Endometrium (tissue), 2 donors: ENCODE results near the gene MAEA.
"Not testable (repeated sequence)": the region's sequence is repeated elsewhere in the genome, so short reads cannot be mapped to it uniquely, and the experiment has no call there.

Experiments
- FAIRE-seq: peaks from 2 replicates; lab custom pipeline; 2012; peaks lifted over from hg19 to GRCh38; lab: Jason Lieb, UNC
- donor health status: control.
- donor health status: control.

MAEA gene

DNA sequence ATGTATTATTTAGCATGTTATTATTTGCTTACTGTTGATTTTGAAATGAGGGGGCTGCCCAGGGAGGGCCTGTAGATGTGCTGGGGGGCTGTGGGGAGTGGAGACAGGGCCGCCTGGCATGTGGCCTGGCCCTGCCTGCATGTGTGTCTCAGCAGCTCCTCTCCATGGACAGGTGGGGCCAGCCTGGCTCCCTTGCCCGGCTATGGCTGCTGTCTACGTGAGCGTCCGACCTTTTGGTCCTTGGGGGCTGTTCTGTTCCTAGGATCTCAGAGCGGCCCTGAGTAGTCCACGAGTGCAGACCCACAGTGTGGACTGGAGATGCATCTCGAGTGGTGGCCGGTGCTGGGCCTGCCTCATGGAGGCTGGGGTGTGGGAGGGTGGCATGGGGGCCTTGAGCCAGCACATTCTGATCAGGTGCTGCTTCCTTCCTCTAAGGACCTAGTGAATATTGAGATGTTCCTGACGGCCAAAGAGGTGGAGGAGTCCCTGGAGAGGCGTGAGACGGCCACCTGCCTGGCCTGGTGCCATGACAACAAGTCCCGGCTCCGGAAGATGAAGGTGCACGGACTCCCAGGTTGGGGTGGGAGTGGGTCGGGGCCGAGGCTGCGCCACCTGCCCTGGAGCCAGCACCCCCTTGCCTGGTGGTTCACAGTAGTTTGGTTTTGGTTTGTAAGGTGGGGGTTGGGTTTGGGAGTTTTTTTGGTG lies 32.4 kb downstream of the MAEA start:
- no peak for FAIRE-seq

DNA sequence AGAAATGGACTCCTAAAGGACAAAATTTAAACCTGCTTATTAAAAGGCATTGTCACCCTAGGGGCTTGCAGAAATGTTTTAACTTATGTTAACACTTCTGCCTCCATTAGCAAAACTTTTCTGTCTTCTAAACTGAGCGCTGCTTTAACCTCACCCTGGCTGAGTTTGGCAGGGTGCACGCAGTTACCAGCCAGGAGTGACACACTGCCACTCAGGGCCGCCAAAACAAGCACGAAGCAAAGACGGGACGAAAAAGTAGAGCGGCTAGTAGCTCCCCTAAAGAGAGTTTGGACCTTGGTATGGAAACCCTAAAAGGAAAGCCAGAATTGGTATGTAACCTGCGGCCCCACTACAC lies 33.6 kb downstream of the MAEA start:
- no peak for FAIRE-seq

DNA sequence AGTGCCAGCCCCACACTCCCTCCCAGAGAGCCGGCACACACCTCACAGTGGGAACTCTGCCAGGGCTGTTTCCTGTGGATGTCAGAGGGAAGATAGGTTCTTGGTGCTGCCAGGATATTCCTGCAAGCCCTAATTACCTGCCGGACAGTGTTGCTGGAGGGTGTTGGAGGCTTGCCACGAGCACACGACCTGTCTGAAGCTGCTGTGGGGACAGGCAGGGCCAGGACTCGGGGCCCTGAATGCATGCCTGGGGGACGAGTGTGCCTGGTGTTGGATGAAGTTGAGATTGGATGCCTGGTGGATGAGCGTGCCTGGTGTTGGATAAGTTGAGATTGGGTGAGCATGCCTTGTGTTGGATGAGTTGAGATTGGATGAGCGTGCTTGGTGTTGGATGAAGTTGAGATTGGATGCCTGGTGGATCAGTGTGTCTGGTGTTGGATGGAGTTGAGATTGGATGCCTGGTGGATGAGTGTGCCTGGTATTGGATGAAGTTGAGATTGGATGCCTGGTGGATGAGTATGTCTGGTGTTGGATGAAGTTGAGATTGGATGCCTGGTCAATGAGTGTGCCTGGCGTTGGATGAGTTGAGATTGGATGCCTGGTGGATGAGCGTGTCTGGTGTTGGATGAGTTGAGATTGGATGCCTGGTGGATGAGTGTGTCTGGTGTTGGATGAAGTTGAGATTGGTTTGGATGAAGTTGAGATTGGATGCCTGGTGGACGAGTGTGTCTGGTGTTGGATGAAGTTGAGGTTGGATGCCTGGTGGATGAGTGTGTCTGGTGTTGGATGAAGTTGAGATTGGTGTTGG lies 34.1 kb downstream of the MAEA start:
- FAIRE-seq: no peak

DNA sequence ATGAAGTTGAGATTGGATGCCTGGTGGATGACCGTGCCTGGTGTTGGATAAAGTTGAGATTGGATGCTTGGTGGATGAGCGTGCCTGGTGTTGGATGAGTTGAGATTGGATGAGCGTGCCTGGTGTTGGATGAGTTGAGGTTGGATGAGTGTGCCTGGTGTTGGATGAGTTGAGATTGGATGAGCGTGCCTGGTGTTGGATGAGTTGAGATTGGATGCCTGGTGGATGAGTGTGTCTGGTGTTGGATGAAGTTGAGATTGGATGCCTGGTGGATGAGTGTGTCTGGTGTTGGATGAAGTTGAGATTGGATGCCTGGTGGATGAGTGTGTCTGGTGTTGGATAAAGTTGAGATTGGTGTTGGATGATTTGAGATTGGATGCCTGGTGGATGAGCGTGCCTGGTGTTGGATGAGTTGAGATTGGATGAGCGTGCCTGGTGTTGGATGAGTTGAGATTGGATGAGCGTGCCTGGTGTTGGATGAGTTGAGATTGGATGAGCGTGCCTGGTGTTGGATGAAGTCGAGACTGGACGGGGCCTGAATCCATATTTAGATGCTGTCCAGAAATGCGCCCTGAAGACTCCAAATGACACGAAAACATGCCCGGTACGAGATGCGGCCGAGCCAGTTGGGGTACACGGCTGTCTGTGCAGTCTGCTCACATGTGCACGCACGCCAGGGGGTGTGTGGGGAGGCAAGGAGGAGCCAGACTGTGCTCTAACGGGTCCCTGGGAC lies 34.9 kb downstream of the MAEA start:
- not testable (repeated sequence) for FAIRE-seq

DNA sequence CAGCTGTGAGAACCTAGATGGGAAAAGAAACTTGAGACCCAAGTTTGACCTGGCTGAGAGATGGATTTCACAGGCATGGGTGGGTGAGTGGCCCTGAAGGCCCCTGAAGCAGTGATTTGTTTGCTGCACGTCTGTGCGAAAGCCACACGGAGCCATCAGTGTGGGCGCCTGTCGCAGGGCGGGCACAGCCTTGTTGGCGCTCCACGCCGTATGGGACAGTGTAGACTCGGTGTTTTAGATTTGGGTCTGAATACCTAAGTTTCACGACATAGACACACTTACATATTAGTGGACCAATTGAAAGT lies 35.4 kb downstream of the MAEA start:
- no peak for FAIRE-seq

DNA sequence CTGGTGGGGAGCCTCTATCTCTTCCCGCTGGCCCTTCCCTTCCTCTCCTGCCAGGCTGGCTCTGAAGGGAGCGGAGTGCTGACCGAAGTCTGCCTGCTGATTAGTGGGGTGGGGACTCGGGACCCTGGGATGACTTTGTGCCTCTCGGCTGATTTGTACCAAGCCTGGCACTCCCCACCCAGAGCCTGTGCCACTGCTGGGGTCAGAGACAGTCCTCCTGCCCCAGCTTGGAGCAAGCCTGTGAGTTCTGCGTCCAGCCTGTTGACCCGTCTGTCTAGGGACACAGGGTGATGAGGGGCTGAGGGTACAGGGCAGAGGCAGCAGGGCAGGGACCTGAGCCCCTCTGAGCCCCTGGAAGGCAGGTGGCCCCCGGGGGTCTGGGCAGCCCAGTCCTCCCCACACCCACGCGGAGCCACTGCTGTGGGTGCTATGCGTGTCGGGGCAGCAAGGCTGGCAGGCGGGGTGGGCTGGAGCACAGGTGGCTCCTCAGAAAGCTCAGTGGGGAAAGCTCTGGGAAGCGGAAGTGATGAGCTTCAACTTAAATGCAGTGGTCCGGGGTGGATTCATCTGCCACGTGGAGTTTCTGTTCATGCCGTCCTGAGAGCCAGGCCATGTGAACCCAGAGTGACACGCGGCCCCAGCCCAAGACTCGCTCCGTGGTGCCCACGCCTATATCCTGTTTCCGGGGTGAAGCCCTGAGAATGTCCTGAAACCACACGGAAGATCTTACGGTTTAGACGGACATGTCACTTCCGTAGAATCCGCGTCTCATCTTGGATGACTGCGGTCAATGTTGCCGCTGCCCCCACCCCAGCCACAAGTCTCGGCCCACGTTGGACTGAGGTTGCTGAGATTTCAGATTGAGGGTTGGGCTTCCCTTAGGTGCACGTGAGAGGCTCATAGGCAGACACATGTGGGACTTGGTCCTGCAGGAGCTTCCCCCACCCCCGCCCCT lies 36.3 kb downstream of the MAEA start:
- no peak for FAIRE-seq

DNA sequence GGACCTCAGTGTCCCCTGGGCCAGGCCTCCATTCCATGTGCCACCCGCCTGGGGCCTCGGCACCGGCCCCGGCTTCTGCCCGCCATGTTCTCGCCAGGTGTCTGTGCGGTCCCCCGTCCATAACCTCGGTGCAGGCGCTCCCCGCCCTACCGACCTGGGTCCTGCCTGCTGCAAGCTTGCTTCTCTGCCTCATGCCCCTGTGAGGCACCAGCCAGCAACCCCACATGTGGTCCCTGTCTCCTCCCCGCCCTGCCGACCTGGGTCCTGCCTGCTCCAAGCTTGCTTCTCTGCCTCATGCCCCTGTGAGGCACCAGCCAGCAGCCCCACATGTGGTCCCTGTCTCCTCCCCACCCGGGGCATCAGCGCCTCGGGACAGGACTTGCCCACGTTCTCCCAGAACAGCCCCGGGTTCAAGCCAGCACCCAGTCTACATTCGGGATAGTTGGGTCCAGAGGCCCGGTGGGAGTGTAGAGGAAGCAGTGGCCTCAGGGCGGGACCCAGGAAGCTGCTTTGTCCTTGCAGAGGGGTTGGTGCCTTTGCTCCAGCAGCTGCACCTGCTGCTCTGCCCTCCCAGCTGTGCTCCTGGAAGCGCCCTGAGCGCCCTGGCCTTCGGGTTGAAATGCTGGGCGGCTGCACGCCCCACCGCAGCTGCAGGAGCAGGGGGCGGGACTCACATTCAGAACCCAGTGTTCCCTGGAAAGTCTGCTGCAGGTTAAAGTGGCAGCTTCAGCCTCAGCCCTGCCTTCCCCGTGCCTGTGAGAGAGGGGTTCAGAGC lies 37.2 kb downstream of the MAEA start:
- no peak for FAIRE-seq

DNA sequence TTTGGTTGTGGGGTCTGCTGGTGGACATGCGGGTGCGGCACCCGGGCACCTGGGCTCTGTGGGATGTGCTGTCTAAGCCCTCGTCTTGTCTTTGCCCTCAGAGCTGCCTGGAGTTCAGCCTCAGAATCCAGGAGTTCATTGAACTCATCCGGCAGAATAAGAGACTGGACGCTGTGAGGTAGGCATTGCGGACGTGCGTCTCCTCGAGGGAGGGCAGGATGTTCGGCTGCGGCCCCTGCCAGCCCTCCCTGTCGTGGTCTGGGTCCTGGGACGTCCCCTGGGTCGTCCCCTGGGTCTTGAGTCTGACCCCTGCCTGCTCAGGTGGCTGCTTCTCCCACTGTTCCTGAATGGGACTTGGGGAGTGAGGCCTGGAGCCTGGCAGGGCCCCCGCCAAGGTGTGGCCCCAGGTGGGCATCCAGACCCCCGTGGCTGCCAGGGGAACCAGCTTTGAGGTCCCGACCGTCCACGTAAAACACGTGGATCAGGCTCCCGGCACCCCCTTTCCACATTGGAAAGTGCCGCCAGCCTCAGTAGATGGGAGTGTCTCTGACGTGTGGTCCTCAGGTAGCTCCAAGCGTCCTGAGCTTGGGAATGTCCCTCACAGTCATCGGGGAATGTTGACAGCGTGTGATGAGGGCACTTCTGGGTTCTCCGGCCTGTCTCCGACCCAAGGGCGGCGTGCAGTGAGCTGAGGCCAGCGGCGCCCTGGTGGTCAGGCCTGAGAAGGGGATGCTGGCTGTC lies 38.0 kb downstream of the MAEA start:
- FAIRE-seq: no peak

DNA sequence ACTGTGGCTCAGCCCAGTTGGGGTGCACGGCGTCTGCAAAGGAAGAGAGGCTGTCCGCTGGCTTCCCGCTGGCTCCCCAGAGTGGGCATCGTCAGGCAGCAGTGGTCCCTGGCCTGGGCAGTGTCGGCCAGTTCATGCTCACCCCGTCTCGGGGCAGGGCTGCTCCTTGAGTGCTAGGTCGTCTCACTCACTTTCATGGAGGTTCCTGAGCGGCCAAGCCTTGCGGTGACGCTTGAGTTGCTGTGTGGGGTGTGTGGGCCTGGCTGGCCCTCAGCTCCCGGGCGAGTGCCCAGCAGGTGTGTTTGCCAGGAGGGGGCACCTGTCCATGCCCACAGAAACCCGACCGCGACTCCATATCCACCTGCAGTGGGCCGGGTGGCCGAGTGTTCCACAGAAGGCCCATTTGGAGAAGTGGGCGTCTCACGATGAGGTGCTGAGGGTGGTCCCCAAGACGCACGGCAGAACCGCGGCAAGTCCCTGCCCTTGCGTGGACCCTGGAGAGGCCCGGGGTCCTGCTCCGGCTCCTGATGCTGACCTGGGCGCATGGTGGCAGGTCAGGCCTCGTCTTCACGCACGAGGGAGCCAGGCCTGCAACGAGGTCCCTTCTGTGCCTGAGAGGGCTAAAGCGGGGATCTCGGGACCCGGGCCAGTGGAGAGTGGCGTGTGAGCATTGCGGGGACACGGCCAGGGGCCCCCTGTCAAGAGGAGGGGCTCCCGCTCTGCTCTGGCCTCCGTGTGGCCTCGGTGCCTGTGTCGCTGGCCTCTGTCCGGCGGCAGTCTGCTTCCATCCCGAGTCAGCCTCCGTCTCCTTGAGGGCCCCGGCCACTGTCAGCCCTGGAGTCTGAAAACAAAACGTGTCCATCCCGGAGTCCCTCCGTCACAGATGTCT lies 38.8 kb downstream of the MAEA start:
- no peak for FAIRE-seq

DNA sequence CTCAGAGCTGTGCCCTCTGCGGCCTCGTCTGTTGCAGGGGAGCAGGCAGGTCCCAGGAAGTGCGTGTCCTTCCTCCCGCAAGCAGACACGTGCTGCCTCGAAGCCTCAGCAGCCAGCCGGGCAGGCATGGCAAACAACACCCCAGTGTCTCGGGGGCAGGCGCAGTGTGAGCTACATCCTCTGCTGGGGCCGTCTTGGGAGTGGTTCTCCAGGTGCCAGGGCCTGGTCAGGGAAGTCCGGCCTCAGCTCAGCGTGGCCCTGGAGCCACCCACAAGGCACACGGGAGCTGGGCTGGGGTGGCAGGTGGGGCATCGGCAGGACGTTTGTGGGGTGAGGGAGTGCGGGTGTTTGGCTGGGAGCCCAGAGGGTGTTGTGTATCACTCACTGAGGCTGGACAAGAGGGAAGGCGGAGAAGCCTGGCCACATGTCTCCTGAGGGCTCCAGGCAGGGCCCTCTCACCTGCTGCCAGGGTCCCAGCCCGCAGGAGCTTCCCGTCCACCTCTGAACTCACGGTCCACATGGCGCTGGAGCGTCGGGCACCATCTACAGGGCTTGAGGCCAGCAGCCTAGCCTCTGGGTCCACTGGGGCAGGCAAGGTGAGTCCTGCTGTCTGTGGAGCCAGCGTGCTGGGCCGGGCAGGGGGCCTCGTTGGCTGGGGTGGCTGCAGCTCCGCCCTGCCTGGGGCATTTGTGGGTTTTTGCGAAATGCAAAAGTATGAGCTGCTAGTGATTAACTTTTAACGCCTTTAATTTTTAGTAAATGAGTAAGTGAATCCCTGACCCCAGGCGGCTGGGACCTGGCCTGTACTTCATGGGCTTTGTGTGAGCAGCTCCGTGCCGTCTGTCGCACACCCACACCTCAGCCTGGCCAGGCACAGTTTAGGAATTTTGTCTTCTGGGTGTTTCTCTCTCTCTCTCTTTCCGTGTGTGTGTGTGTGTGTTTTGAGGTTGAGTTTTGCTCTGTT lies 40.0 kb downstream of the MAEA start:
- no peak for FAIRE-seq

DNA sequence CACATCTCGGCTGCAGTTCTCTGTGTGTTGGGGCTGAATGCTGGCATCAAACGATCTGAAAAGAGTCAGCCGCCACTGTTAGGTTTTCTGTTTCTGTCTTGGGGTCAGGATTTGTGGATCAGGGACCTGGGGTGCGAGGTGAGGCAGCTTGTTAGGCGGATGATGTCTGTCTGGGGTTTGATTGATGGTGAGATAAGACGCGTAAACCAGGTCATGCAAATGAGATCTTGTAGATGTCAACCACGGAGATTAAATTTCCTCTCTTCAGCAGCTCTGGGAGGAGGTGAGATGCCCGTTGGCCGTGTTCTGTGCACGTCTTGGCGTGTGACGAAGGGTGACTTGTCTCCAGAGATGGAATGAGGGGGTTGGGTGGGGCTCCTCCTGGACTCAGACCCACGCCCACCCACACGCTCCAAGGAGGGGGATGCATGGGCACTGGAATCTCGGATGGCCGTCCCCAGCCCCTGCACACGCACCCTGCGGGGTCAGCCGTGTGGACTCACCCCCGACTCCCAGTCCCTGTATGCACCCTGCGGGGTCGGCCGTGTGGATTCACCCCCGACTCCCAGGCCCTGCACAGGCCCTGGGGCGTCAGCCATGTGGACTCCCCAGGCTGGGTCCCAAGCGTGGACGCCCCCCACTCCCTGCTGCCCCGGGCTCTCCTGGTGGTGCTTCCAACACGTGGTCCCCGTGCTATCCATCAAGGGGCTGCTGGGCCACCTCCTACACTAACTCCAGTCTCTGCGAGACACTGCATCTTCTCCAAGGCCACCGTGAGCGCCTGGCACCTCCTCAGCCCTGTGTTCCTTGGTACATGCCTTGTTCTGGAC lies 41.3 kb downstream of the MAEA start:
- FAIRE-seq: no peak

DNA sequence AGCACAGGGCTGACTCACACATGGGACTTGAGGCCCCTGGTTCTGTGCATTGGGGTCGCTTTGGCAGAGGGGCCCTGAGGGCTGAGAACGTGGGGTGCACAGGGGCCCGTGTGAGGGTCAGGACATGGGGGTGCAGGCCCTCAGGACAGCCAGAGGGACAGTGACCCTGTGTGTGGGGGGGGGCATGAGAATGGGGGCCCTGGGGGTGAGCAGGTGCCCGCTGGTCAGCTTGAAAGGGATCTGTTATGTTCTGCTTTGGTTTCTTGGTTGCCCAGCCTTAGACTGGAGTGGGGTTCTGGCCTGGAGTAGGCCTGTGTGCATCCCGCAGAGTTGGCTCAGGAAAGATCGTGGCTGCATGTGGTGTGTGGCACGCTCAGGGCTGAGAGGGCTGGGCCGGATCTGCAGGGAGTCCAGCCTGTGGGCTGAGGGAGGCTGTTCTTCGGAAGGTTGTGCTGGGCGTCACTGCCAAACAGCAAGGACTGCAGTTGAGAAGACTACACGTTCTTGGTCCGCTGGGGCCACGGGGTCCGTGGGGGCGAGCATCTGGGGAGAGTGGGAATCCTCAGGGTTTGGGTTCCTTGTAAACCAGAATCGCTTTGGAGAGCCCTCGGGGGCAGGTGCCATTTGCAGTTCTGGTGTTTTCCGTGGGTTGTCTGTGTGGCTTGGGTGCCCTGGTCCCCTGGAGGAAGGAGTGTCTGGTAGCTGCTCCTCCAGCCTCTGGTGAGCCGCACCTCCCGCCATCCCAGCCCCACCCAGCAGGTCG lies 42.1 kb downstream of the MAEA start:
- FAIRE-seq: no peak

DNA sequence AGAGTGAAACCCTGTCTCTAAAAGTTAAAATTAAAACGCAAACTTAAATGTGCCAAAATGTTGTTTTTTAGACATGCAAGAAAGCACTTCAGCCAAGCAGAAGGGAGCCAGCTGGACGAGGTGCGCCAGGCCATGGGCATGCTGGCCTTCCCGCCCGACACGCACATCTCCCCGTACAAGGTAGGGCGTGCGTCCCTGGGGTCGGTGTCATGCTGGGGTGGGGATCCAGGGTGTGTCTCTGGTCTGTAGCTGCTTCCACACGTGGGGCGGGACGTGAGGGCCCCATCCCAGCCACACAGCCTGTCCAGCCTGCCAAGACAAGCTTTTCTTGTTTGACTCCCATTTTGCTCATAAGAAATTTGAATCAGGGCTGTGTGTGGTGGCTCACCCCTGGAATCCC lies 43.0 kb downstream of the MAEA start:
- FAIRE-seq: no peak

DNA sequence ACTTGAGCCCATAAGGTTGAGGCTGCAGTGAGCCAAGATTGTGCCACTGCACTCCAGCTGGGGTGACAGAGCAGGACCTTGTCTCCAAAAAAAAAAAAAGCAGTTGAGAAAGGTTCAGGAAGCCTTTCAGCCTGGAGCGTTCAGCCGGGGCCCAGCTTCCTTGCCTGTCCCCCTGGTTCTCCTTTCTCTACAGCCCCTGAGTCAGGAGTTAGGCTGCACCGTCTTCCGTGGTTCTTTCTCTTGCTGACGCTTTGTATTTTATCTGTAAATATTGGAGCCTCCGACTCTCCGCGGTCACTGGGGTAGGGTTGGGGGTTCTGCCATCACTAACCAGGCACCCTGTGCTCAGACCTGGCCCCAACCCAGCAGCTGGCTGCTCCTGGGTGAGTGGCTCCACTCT lies 43.6 kb downstream of the MAEA start:
- FAIRE-seq: no peak

DNA sequence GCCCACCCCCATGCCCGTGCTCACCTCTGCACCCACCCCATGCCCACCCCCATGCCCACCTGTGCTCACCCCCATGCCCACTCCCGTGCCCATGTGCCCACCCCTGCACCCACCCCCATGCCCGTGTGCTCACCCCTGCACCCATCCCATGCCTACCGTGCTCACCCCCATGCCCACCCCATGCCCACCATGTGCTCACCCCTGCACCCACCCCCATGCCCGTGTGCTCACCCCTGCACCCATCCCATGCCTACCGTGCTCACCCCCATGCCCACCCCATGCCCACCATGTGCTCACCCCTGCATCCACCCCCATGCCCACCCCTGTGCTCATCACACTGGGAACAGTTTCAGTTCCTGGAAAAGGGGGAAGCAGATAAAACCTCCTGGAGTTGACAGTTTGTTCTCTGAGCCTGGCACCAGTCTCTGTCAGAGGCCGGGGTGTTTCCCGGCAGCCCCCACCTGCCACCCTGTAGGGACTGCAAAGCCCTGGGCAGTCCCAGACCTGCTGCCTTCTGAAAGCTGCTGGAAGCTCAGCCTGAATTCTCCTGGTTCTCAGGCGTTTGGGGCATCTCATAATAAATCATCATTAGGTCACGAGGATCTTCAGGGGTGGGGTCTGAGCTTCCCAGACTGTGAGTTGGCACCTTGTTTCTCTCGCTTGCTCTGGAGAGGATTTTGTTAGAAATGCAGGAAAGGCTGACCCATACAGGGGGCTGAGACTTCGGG lies 44.3 kb downstream of the MAEA start:
- not testable (repeated sequence) for FAIRE-seq

DNA sequence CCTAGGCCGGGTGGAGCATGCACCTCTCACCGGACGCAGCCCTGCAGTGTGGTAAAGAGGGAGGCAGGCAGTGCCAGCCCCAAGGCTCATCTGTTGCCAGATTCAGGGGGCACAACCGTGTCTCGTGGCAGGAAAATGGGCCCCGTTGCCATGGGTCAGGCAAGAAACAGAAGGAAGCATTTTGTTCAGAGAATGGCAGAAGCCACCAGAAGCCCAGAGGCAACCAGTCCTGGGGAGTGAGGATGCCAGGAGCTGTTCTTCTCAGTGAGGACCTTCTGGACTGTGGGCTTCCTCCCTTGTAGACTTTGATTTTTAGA lies 44.8 kb downstream of the MAEA start:
- FAIRE-seq: no peak
